ENCODE measurements around the gene UGT1A1. TPM values are rescaled to one million over a fixed set of nuclear protein-coding genes. Genes with fewer than 3 reads are reported as not detected.

The UGT1A1 gene
- total RNA-seq, 1 donor from 2014 or later, result 0.98 TPM

DNA sequence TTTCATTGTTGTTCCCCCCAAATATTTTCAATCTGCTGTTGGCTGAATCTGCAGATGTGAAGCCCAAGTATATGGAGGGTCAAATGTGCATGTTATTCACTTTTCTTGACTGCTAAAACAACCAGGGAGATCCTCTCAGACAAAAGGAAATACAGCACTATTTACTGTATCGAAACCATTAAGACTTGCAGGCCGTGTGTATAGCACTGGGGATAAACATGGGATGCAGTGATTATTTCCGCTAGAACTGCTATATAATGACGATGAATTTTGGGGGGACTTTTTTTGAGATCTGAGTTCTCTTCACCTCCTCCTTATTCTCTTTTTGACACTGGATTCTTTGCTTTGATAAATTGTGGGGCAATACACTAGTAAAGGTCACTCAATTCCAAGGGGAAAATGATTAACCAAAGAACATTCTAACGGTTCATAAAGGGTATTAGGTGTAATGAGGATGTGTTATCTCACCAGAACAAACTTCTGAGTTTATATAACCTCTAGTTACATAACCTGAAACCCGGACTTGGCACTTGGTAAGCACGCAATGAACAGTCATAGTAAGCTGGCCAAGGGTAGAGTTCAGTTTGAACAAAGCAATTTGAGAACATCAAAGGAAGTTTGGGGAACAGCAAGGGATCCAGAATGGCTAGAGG is 3.5 kb upstream of the UGT1A1 start:
- H3K27ac ChIP-seq, result no peak overlapping the region
- H3K36me3 ChIP-seq, result no peaks in the 10 kb centered on the region
- DNase-seq (ENCODE audit: extremely low spot score in 2 of 2), result no peak
- intact Hi-C loops (cut with DNase I), result no loop called here
- no peaks in the 10 kb centered on the region for H3K9me3 ChIP-seq
- no peak for TF ChIP-seq POLR2AphosphoS5 (IDR thresholded peaks at IDR 0.05; ENCODE audit: insufficient read depth in 1 of 2, low read depth in 1 of 2)
- no peak for TF ChIP-seq POLR2A (IDR thresholded peaks at IDR 0.05)
- TF ChIP-seq, protein P1, sequence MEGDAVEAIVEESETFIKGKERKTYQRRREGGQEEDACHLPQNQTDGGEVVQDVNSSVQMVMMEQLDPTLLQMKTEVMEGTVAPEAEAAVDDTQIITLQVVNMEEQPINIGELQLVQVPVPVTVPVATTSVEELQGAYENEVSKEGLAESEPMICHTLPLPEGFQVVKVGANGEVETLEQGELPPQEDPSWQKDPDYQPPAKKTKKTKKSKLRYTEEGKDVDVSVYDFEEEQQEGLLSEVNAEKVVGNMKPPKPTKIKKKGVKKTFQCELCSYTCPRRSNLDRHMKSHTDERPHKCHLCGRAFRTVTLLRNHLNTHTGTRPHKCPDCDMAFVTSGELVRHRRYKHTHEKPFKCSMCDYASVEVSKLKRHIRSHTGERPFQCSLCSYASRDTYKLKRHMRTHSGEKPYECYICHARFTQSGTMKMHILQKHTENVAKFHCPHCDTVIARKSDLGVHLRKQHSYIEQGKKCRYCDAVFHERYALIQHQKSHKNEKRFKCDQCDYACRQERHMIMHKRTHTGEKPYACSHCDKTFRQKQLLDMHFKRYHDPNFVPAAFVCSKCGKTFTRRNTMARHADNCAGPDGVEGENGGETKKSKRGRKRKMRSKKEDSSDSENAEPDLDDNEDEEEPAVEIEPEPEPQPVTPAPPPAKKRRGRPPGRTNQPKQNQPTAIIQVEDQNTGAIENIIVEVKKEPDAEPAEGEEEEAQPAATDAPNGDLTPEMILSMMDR (IDR thresholded peaks at IDR 0.05), result no peak
- H3K27me3 ChIP-seq, result no peaks in the 10 kb centered on the region
- H3K4me1 ChIP-seq, result no peaks in the 10 kb centered on the region
- H3K4me3 ChIP-seq, result no peak overlapping the region

DNA sequence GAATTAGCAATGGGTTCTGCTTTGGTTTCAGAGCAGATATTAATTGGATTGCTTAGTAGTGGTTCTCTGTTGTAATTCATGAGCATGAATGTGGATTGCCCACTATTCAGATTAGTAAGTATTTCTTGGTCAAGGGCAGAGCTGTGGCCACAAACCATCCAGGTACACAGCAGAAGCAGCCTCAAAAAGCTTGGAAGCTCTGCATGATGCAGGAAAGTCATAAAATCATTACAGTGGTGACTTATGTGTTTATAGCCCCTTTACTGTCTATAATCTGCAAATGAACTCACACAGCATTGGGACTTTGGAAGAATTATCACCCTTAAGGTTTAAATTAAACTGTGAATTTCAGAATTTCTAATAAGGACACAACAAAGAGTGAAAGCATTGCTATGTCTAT is 1.9 kb upstream of the UGT1A1 start:
- no peak overlapping the region for H3K4me3 ChIP-seq
- intact Hi-C loops (cut with DNase I), result no loop called here
- no peaks in the 10 kb centered on the region for H3K27me3 ChIP-seq
- no peak overlapping the region for H3K27ac ChIP-seq
- H3K36me3 ChIP-seq, result no peaks in the 10 kb centered on the region
- TF ChIP-seq POLR2A (IDR thresholded peaks at IDR 0.05) (no peak), POLR2AphosphoS5 (IDR thresholded peaks at IDR 0.05; ENCODE audit: insufficient read depth in 1 of 2, low read depth in 1 of 2) (no peak)
- TF ChIP-seq, protein P1 (IDR thresholded peaks at IDR 0.05), result no peak
- DNase-seq (ENCODE audit: extremely low spot score in 2 of 2), result no peak
- H3K4me1 ChIP-seq, result no peaks in the 10 kb centered on the region
- no peaks in the 10 kb centered on the region for H3K9me3 ChIP-seq

DNA sequence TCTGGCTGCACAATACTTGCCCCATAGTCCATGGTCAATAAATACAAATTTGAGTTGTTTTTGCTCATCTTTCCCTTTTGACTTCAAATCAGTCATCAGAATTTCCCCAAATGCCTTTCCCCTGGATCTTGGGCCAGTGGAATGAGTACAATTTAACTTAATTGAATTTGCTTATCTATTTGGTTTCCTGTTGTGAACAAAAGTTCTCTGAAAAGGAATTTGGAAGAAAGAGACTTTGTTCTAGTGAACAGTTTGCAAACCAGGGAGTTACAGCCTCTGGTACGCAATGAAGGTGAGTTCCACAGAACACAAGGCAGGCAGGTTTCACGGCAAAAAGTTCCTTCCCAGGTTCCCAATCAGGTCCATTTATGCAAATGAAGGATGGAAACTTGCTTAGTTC is 1.2 kb upstream of the UGT1A1 start:
- H3K36me3 ChIP-seq, result no peaks in the 10 kb centered on the region
- TF ChIP-seq POLR2A (IDR thresholded peaks at IDR 0.05) (no peak), POLR2AphosphoS5 (IDR thresholded peaks at IDR 0.05; ENCODE audit: insufficient read depth in 1 of 2, low read depth in 1 of 2) (no peak)
- TF ChIP-seq, protein P1 (IDR thresholded peaks at IDR 0.05), result no peak
- H3K4me1 ChIP-seq, result no peaks in the 10 kb centered on the region
- no peak for DNase-seq (ENCODE audit: extremely low spot score in 2 of 2)
- no peaks in the 10 kb centered on the region for H3K9me3 ChIP-seq
- no peak overlapping the region for H3K4me3 ChIP-seq
- H3K27ac ChIP-seq, result no peak overlapping the region
- intact Hi-C loops (cut with DNase I), result no loop called here
- no peaks in the 10 kb centered on the region for H3K27me3 ChIP-seq

DNA sequence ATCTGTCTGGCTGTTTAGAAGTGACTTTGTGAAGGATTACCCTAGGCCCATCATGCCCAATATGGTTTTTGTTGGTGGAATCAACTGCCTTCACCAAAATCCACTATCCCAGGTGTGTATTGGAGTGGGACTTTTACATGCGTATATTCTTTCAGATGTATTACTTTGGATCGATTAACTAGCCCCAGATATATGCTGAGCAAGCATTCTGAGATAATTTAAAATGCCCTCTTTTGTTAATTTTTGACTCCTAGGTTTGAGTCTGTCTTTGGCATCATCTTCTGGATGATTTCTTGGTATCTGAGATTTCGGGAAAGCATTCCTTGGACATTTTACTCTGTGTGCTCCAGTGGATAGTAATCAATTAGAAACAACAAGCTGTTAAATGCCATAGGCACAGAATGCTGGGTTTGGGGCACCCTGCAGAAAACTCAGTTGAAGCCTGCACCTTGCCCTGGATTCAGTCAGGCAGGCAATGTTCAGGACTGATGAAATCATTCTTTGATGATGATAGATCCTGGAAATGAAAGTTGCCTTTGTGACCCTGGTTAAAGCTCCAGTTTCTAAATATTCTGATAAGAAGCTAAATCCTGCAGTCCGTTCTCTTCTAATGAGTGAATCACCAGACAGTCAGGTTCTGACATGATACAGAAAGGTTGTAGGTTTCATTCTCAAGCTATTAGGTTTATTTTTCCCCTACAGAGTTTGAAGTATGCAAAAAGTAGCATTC is 1.1 kb downstream of the UGT1A1 start:
- TF ChIP-seq POLR2AphosphoS5 (IDR thresholded peaks at IDR 0.05; ENCODE audit: insufficient read depth in 1 of 2, low read depth in 1 of 2) (no peak), POLR2A (IDR thresholded peaks at IDR 0.05) (no peak)
- TF ChIP-seq, protein P1 (IDR thresholded peaks at IDR 0.05), result no peak
- Histone ChIP-seq H3K27me3 (no peaks in the 10 kb centered on the region), H3K4me1 (no peaks in the 10 kb centered on the region), H3K9me3 (no peaks in the 10 kb centered on the region), H3K36me3 (no peaks in the 10 kb centered on the region), H3K4me3 (no peak overlapping the region), H3K27ac (no peak overlapping the region)
- no peak for DNase-seq (ENCODE audit: extremely low spot score in 2 of 2)
- intact Hi-C loops (cut with DNase I), result no loop called here

DNA sequence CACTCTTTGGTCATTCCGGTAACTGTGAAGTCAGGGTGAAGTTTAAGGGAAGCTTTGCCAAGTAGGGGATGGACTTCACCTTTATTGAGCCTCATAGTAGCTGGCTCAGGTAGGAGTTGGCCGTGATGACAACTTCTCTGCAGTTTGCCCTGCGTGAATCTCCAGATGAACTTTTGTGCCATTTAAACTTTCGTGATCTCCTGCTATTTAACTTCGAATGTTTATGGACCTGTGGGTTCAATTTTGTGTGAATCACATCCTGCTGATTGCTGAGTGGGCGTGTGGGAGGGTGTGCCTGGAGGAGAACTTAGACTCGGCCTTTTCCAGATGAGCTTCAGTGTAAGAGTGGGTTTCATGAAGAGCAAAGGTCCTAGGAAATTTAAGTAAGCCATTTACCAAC is 4.2 kb downstream of the UGT1A1 start:
- Histone ChIP-seq H3K4me1 (no peaks in the 10 kb centered on the region), H3K36me3 (no peaks in the 10 kb centered on the region), H3K27ac (no peak overlapping the region), H3K27me3 (no peaks in the 10 kb centered on the region), H3K9me3 (no peaks in the 10 kb centered on the region), H3K4me3 (no peak overlapping the region)
- TF ChIP-seq POLR2A (IDR thresholded peaks at IDR 0.05) (no peak), POLR2AphosphoS5 (IDR thresholded peaks at IDR 0.05; ENCODE audit: insufficient read depth in 1 of 2, low read depth in 1 of 2) (no peak)
- TF ChIP-seq, protein P1 (IDR thresholded peaks at IDR 0.05), result no peak
- no peak for DNase-seq (ENCODE audit: extremely low spot score in 2 of 2)
- intact Hi-C loops (cut with DNase I), result no loop called here

All from vagina (tissue), 2 donors.